NK-92 treated with Interleukin-12 subunit alpha and Interleukin-12 subunit beta, amount 100 ng/mL, for 24 hours (cell line): ENCODE measurements around the gene C17orf114.
"Not testable (repeated sequence)": the region's sequence is repeated elsewhere in the genome, so short reads cannot be mapped to it uniquely, and the experiment has no call there.

Experiments
- DNase-seq: peaks from one replicate; lab custom pipeline; 2025; lab: John Stamatoyannopoulos, UW

Gene C17orf114

DNA sequence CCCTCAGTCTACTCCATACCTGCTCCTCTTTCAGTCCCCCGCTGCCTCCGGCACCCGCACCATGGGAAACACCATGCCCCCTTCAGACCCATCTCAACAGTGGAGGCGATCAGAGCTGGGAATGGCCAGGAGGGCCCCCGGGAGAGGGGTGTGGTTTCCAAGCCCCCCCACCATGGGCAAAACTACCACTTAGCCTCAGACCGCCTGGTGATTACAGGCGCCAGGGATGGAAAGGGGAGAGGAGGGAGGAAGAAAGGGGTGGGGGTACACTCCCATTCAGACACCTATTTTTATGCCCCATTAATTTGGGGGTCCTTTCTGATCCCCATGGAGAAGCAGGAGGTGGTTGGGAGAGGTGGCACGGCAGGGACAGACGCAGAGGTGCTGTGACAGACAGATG lies at the start of gene C17orf114:
C17orf114 (minus strand) TSS at position 101 of the 400 bp plus-strand sequence.
- DNase-seq, result no peak

DNA sequence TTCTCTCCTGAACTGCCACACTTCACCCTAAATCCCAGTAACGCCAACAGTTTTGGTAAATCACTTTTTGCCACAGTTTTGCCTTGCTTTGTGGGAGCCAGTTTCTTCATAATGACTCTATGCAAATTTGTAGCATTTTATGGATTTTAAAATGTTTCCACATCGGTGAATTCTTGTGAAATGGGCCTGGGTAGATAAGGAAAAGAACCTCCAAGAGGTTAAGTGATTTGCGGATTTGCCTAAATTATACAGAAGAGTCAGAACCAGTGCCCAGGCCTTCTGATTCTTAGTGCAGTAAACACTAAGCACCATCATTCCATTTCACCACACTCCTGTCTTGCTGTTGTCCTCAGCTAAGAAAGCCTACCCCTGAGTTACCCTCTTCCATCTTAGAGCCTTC lies 49.0 kb upstream of the C17orf114 start:
- no peak for DNase-seq

GRCh38 chr17:4850246-4850645 lies 48.1 kb upstream of the C17orf114 start:
- DNase-seq, result no peak

- no peak for DNase-seq
Observed at GRCh38 chr17:4849011-4849536, 46.9 kb upstream of the C17orf114 start.

DNA sequence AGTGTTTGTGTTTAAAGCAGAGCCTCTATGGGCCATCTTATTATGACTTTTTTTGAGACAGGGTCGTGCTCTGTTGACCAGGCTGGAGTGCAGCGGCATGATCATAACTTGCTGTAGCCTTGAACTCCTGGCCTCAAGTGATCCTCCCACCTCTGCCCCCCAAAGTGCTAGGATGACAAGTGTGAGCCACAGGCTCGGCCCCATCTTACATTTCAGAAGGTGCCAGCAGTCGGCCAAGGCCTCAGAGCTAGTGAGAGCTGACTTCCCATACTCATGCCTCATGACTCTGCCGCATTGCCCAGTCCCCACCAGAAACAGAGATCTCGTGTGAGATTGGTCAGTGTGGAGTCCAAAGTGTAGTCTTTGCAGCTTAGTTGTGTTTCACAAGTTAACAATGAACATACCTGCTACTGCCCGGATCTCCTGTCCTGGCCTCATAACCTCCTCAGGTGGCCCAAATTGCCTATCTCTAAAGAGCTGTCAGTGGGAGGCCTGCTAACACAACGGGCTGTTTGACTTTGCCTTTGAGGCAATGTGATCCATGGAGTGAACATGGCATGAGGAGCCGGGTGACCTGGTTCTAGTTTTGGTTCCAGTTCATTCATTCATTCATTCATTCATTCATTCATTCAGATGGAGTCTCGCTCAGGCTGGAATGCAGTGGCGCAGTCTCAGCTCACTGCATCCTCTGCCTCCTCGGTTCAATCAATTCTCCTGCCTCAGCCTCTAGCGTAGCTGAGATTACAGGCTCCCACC lies 44.7 kb upstream of the C17orf114 start:
- no peak for DNase-seq

DNA sequence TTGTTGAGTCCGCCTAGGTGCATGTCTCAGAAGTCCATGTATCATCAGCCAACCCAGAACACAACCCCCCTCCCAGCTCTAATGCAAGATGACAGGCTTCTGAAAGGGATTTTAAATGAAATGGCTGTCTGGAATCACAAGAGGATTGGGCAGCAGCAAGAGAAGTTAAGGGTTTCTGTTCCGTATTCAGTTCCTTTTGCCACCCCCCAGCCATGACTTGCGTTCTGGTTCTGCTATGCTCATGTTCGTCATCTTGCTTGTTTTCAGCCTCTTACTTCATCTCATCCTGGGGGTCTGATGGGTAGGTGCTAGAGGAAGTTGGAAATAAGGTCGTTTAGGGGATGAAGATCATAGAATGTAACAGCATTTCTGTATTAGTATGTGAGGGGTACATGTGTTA lies 43.0 kb upstream of the C17orf114 start:
- no peak for DNase-seq

GRCh38 chr17:4843321-4844000 lies 41.3 kb upstream of the C17orf114 start:
- no peak for DNase-seq

DNA sequence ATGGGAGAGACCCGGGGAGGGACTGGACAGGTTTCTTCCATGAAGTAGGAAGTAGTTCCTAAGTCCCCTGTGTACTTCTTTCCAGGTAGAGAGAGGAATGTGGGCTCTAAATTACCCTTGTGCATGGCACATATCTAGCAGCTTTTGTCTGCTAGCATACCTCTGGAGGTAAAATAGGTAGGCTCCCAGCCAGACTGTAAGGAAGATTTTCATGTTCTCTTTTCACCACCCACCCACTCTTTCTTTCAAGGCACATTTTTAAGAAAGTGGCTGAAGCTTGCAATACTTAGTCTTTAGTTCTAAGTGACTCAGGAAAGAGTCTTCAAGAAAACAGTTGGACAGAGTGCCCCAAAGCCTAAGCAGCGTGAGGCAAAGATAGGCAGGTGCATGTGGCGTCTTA lies 40.2 kb upstream of the C17orf114 start:
- no peak for DNase-seq

DNA sequence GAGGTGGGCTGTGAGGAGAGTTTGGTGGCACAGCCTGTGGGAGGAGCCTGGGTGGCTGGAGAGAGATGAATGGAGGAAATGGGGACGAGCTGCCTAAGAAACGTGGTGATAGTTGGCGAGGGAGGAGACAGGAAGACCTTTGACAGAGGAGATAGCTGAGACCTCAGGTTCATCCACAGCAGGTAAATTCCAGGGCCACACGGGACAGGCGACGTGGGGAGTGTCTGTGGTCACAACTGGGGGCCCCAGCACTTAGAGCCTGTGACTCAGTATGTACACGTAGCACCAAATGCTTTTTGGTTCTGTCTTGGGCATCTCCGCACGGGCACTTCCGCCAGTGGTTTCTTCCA lies 38.7 kb upstream of the C17orf114 start:
- DNase-seq, result no peak

- DNase-seq, result no peak
Observed at GRCh38 chr17:4839965-4840892, 38.1 kb upstream of the C17orf114 start.

- DNase-seq, result no peak
Observed at GRCh38 chr17:4839221-4839620, 37.1 kb upstream of the C17orf114 start.

DNA sequence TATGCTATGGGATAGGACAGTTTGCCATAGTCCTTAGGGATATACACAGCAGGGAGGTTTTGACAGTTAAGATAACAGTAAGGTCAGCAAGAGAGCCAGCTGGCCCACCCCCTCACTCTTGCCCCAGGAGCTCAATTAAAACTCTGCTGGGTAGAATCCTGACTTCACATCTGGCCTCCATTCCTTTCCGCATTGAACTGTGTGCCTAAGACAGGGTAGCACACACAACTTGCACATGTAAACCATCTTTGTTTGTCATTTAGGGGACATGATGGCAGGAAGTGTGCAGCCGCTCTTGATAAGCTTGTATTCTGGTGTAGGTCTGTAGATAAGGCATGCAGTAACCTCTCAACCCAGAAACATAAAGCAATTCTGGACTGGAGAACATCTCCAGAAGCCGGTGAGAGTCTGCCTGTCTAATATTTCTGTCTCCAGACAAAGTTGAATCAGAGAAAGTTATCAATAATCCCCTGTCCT lies 36.2 kb upstream of the C17orf114 start:
- no peak for DNase-seq

DNA sequence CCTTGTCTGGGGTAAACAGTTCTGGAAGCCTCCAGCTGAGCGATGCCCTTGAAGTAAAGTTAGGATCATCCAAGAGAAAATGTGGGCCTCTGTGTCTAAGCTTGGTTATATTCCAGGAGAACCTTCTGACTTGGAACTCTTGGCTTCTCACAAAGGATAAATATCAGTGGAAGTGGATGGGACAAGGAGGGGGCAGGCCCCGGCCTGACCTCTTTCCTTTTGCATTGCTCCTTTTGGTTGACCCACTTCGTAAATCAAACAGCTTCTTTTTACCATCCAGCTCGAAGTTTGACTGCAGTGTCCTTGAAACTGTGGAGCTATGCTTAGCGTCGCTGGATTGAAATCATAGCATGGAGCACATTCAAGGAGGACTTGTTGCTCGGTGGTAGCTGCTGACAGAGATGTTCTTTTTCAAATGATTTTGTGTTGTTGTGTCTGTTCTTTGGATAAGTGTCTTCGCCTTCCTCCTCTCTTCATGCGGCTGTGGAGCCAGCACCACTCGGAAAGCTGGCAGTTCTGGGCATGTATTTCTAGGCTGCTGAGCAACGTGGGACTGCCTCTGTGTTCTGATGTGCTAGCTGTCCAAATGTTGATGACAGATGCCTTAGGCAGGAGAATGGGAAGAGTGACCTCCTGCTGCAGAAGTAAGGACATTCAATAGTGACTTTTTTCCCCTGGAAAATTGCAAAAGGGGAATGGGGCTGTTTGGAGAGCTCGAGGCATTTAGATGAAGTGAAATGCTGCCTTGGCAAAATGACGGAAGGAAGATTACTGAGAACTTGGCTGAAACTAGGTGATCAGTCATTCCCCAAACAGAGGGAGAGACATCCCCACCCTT lies 35.6 kb upstream of the C17orf114 start:
- DNase-seq, result no peak

- no peak for DNase-seq
Observed at GRCh38 chr17:4836221-4836620, 34.1 kb upstream of the C17orf114 start.

GRCh38 chr17:4834681-4835020 lies 32.5 kb upstream of the C17orf114 start:
- DNase-seq, result no peak

GRCh38 chr17:4833941-4834680 lies 32.0 kb upstream of the C17orf114 start:
- no peak for DNase-seq

DNA sequence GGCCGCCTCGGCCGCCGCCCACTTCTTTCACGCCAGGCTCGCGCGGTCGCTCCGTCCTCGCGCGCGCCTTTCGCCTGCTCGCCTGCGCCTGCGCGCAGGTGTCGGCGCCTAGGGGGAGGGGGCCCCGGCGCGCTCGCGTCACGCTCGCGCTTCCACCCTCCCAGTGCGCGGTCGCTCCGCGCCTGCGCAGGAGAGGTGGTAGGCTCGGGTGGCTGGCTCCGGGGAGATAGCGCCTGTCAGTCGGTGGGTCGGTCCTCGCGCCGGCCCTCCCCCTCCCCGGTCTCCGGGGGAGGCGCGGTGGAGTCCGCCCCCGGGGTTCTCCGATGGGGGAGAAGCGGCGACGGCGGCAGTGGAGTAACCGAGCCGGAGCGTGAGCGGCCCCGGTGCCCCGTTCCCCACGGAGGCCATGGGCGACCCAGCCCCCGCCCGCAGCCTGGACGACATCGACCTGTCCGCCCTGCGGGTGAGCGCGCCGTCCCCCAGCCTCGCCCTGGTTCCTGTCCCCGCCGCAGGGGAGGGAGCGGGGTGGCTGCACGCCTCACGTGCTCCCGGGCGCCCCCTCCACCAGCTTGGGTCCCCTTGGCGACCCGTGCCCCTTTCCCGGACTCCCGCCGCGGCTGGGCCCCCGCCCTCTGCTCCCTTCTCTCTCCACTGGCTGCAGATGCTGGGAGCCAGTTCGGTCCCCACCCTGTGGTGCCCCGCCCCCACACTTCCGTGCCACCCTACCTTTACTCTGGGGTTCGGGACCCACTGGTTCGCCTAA lies 31.2 kb upstream of the C17orf114 start, which contains the start of gene MINK1:
MINK1 (plus strand) TSS at position 163 of the 763 bp plus-strand sequence; CDS start at position 407, 244 bp downstream.
- peak; percentile 78 for DNase-seq

GRCh38 chr17:4832829-4833177 lies 30.7 kb upstream of the C17orf114 start:
- DNase-seq, result not testable (repeated sequence)

- DNase-seq, result no peak
Observed at GRCh38 chr17:4827399-4827798, 25.3 kb upstream of the C17orf114 start.
